ENCODE results near the gene GATM. TPM values are rescaled to one million over a fixed set of nuclear protein-coding genes. Genes with fewer than 3 reads are reported as not detected.
"Not testable (repeated sequence)": the region's sequence is repeated elsewhere in the genome, so short reads cannot be mapped to it uniquely, and the experiment has no call there.

Gene GATM
- total RNA-seq, 1 donor from 2014 or later = 0.26 TPM

DNA sequence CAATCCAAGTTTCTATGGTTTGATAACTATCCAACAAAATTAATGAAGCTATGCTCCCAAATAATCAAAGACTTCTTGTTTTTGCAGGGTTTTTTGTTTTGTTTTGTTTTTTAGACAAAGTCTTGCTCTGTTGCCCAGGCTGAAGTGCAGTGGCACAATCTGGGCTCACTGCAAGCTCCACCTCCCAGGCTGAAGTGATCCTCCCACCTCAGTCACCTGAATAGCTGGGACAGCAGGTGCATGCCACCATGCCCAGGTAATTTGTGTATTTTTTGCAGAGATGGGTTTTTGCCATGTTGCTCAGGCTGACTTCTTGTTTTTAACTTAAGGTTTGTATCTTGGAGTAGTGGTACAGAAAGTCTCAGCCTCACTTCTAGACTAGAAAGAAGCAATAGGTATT, 11.0 kb upstream of the GATM start:
- DNase-seq (ENCODE audit: low read depth in 2 of 2) = no peak

DNA sequence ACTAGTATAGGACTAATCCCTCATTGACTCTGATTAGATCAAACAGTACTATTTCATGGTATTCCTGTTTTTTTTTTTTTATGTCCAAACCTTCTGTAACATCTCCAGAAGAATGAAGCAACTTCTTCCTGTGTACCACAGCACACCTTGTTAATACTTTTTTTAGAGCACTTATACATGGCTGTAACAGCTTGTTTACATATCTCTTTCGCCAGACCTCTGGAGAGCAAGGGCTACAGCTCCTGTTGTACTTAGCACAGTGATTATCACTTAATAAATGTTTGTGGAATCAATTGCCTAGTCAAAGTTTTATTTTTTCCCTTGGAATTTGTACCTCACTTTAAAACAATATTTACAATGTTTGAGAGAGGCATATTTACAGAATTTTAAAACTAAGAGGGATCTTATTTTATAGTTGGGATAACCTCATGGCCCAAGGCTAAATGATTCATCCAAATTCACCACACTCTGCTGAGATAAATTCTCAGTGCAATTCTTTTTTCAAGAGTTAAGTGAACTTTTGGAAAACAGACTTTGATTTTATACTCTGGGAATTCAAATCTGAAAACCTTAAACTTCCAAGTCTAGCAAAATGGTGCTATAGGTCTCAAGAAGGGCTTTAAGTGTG, 9.2 kb upstream of the GATM start:
- no peak for DNase-seq (ENCODE audit: low read depth in 2 of 2)

DNA sequence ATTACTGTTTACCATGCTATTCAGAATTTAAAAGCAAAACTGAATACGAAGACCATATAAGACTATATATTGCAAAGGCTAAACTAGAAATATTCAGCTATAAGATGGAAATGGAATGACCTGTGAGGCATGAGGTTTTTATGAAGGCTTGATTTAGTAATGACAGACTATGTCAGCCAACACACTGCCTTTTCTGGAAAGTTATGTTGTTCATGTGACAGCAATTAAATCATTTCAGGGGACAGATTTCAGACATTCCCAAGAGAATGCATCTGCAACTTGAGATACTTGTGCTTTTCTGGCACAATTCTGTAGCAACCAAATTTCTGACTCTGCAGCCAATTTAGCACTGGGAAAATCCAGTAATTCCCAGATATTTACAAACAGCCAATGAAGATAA, 8.6 kb upstream of the GATM start:
- DNase-seq (ENCODE audit: low read depth in 2 of 2) = no peak

DNA sequence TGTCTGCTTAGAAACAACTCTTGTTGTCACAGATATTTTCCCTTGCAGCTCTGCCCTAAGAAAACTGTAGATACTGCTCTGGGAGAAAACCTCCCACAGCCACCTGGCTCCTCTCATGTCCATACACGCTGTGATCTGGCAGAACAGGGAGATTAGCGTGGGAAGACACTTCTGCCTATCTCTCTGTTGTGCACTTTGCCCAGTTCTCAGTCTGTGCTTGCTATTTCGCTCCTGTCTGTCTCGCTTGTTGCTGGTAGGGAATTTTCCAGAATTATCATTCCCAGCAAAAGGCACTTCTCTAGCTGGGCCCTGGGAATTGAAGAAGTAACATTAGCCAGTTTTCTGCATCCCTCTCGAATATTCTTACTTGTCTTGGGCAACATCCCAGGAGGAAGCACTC, 8.1 kb upstream of the GATM start:
- no peak for DNase-seq (ENCODE audit: low read depth in 2 of 2)

DNA sequence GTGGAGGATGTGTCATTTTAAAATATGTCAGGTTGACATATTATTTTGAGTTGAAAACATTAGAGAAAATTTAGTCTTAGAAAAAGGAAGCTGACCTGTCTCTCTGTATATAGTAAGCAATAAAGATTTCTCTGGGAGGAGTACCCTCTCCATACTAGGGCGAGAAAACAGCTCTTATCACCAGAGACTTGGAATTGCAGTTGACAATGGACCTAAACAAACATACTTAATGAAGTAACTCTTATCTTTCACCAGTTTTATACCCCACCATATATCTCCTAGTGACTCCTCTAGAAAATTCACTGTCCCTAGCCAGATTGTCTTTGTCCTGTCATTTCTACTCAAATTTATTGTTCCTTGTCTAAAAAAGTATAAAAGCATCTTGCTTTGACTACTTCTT, 7.2 kb upstream of the GATM start:
- DNase-seq (ENCODE audit: low read depth in 2 of 2) = no peak

DNA sequence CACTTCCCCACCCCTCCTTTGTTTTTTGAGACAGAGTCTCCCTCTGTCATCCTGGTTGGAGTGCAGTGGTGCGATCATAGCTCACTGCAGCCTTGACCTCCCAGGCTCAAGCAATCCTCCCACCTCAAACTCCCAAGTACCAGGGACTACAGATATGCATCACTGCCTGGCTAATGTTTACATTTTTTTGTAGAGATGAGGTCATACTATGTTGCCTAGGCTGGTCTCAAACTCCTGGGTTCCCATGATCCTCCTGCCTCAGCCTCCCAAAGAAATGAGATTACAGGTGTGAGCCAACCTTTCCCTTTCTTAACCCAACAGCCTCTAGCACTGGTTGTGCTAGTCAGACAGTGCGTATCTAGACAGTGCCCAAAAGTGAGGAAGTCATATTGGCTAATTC, 6.4 kb upstream of the GATM start:
- no peak for DNase-seq (ENCODE audit: low read depth in 2 of 2)

DNA sequence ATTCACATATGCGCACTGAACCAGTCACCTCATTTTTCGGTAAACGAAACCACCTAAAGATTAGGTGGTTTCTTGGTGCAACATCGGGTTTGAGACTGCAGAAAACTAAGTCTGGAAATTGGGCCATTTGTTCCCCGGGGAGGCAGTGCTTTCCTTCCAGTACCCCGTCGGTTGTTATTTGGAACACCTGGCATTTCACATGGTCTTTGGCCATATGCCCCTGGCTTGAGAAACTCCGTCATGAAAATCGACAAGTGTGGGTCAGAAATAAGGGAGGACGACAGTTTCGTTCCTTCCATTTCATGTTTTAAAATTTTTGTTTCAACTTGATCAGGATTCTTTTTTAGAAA, 544 bp upstream of the GATM start:
- no peak for DNase-seq (ENCODE audit: low read depth in 2 of 2)

DNA sequence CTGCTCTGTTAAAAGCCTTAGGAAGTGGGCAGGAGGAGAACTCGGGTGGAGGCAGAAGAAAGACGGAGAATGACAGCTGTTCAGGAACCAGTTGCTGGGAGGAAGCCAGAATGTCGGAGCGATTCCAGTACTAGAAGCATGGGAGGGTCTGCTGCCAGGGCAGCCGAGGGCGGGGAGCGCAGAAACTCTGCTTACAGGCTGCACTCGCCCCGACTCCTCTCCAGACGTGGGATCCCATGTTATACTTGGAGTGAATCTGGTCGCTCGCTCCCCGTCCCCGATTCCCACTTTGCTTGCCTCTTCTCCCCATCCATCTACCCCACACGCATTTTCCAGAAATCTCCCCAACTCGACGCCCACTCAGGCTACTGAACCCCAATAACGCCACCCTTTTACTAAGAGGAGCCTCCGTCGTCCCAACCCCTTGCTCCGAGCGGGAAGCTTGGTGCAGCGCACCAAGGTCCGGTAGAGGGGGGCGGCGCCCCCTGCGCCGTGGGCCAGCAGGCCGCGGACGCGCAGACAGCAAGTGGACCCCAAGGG, 665 bp downstream of the GATM start:
- peak in 1 of 2 donors; percentile 2 for DNase-seq (ENCODE audit: low read depth in 2 of 2)

DNA sequence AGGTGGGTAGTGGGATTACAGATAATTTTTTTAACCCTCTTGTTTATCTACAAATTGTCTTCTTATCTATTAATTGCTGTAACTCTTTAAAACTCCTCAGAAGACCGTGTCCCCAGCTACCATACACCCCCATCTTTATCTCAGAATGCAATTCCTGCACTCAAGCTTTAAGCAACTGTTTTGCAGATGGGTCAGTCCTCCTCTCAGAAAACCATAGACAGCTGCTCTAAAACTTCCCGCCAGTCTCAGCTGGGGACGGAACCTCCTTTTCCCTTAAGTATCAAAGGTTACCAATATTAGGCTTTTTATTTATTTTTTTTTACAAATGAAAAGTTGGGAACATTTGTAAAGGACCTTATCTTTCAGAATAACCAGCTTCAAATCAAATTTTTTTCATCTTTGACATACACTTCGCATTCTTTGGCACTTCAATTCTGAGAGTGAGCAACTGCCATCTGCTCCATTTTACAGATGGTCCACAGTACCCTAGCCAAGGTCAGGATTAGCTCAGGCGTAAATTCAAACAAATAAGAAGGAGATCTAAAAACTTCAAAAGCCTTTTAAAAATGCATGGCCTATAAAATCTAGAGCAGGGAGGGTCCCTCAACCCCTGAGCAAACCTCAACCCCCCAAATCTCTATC, 1.3 kb downstream of the GATM start:
- DNase-seq (ENCODE audit: low read depth in 2 of 2) = no peak

DNA sequence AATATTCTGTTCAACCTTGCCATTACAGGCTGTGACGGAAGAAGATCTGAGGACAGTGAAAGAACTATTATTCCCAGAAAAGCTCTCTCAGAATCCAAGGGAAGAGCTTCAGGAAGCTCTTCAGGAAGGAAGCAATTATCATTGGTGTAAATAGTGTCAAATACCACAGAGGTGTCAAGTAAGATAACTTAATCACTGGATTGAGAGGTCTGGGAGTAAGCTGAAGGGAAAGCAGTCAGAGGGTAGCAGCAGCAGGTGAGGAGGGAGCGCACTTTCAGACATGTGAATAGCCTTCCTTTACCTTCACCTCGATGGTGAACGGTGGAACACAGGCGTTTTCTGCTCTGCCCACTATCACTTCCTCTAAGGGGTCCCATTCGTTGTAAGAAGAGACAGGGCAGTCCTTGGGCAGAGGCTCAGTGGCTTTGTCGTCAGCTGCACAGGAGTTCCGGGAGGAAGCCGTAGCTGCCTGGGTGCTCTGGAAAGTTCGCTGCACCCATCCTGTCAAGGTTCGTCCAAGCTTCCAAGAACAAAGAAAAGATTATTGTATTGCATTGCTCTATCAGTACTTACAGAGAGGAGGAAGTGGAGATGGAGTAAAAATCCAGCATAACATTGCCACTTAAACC, 1.9 kb downstream of the GATM start:
- DNase-seq (ENCODE audit: low read depth in 2 of 2) = no peak

DNA sequence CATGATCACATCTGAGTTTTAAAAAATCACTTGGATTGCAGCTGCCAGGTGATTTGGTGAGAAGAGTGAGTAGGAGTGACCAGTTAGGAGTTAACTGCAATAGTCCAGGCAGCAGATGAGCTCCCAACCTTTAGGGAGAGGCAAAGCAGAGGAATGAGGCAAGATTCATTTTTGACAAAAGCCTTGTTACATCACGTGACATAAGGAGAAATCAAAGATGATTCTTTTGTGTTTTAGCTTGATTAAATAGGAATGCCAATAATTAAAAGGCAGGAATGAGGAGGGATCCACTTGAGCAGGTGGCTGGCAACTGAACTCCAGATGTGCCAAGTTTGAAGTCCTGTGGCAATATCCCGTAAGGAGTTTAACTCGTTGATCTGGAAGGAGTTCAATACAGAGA, 2.5 kb downstream of the GATM start:
- no peak for DNase-seq (ENCODE audit: low read depth in 2 of 2)

DNA sequence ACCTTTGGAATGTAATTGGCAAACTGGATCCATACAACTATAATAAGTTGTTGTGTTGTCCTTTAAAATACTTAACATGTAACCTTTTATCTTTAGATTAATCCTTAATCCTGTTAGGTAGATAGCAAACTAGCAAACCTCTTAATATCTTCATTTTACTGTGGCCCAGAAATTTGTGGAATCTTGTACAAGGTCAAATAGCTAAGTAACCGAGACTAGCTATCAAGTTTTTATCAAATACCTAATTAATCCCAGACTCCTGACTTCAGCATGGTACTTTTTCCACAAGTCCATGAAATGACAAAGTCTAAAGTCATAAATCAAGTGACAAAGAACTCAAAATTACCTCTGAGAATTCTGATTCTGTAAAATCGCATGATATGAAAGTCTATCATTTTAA, 4.4 kb downstream of the GATM start:
- DNase-seq (ENCODE audit: low read depth in 2 of 2) = no peak

DNA sequence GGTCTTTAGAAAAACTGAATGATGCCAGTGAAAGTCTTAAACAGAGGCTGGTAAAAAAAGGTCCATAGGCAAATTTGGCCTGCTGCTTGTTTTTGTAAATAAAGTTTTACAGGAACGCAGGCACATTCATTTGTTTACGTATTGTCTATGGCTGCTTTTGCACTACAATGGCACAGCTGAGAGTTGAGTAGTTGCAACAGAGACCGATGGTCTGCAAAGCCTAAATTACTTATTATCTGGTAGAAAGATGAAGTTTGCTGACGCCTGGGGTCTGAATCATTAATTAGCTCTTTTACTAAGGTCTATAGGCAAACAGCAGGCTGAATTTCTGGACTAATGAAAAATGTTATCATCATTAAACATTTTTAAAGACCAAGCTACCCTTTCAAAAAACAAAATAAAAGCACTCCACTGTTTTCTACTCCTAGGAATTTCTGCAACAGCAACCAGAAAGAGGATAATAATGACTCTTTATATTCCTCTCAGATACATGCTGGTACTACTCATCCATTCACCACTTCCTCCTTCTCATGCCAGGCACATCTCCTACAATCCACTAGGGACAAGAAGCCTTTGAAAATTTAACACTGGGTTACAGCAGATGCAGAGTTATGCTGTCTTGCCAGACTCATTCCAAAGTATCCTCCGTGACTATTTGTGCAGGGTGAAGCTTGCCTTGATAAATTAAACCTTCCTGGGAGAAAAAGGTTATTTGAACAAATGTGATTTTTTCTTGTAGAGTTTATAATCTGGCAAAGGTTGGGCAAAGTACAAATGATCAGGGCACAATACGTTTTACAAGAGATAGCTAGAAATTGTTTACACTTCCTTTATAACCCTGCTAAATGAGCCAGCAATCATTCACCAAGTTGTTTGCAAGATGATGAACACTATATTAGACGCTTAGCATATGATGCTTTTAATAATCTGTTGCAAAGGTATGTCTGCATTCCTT, 6.0 kb downstream of the GATM start:
- DNase-seq (ENCODE audit: low read depth in 2 of 2) = no peak

DNA sequence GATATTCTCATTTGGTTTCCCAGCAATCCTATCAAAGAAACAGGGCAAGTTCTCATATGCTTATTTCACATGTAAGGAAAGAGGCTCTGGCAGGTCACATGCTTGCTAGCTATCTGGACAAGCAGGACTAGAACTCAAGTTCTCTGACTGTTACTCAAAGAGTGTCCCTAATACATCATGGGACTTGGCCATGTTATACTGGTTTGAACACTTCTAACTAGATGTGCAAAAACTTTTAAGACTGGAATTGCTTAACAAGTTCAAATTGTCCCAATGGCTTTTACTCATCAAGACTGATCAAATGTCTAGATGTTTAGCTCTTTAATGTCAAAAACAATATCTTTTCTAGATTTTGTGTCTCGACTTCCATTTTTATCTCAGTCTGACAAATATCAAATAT, 6.8 kb downstream of the GATM start:
- DNase-seq (ENCODE audit: low read depth in 2 of 2) = no peak

DNA sequence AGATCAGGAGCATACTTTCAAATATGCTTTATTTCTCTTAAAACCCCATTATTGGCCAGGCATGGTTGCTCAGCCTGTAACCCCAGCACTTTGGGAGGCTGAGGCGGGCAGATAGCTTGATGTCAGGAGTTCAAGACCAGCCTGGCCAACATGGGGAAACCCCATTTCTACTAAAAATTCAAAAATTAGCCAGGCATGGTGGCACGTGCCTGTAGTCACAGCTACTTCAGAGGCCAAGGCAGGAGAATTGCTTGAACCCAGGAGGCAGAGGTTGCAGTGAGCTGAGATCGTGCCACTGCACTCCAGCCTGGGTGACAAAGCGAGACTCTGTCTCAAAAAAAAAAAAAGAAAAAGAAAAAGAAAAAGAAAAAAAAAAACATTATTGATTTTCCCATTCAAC, 8.3 kb downstream of the GATM start:
- not testable (repeated sequence) for DNase-seq (ENCODE audit: low read depth in 2 of 2)

DNA sequence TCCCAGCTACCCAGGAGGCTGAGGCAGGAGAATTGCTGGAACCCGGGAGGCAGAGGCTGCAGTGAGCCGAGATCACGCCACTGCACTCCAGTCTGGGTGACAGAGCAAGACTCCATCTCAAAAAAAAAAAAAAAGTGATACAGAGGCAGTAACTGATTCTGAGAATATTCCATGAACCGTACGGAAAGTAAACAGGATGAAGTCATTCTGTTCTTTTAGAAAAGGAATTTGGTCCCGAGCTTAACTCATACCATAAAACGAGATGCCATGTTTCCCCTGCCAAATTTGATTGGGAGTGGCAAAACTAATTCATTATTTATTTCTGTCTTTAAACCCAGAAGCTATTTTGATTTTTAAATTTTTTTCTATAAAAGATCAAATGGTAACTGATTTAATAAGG, 11.1 kb downstream of the GATM start:
- not testable (repeated sequence) for DNase-seq (ENCODE audit: low read depth in 2 of 2)

DNA sequence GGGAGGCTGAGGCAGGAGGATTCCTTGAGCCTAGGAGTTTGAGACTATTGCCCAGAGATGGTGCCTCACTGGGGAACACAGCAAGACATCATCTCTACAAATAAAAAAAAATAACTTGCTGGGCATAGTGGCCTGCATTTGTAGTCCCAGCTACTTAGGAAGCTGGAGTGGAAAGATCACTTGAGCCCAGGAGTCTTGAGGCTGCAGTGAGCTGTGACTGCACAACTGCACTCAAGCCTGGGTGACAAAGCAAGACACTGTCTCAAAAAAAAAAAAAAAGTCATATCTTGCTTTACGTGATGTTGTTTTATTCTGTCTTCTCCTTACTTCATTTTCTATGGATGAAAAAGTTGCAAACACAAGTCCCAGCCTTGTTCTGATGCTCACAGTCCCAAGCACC, 14.1 kb downstream of the GATM start:
- DNase-seq (ENCODE audit: low read depth in 2 of 2) = no peak

DNA sequence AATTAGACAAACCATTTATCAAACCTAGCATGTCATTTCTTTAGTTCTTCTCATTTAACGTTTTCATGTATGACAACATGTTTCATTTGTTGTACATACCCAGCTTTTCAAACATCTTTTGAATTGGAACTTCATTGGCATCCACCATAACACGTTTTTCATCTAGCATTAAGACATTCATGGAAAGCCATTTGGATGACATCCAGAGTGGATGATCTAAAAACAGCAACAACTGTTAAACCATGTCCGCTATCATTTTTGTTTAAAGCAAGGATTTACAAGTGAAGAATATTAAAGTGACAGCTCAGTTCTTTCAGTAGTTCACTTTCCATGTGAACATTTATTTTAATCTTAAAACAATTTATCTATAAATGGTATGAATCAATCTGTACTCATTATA, 14.5 kb downstream of the GATM start:
- no peak for DNase-seq (ENCODE audit: low read depth in 2 of 2)

DNA sequence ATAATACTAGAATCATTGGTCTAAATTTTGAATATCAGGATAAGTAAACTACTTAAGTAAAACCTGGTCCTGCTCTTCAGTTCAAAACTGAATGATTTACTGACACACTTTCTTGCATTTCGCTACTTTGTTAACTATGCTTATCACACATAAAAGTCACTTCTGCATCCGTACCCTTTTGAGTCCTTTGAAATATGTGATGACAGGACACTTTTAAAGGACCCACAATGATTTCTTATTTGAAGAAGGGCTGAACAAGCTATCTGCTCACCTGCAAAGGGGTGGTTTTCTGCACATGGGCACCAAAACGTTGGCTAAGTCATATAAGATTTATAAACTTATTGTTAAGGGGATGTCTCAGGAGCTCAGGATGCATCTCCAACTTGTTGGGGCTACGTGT, 15.0 kb downstream of the GATM start:
- no peak for DNase-seq (ENCODE audit: low read depth in 2 of 2)

DNA sequence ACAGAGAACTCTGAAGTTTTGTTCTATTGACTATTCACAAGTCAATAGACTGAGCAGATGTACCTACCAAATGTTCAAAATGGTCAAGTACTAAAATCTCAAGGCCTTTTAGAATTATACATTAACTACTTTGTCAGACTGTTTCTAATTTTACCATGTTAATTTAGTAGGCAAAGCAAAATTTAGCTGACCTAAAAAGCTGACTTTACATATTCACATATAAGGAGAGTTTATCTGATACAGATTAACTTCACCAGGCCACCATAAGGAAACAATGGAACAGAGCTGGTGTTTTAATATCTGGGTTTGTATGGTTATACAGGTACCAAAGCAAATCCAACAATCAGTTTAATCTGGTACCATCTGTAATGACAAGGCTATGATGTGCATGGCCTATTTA, 15.9 kb downstream of the GATM start:
- no peak for DNase-seq (ENCODE audit: low read depth in 2 of 2)

DNA sequence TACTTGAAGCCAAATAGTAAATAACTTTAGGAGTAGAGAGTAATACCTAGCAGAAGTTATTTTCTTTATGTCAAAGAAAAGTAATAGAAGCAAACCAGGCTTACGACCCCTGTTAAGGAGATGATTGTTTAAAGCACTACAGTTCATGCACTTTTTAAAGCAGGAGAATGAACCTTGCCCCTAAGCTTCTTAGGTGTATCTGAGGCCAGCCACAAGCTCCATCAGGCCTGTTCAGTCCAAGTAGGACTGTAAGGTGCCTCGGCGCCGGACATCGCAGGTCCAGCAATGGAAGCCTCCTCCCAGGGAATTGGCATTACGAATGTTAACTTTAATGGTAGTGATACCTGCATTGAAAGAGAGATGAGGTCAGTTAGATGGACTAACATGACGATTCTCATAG, 16.5 kb downstream of the GATM start:
- no peak for DNase-seq (ENCODE audit: low read depth in 2 of 2)

DNA sequence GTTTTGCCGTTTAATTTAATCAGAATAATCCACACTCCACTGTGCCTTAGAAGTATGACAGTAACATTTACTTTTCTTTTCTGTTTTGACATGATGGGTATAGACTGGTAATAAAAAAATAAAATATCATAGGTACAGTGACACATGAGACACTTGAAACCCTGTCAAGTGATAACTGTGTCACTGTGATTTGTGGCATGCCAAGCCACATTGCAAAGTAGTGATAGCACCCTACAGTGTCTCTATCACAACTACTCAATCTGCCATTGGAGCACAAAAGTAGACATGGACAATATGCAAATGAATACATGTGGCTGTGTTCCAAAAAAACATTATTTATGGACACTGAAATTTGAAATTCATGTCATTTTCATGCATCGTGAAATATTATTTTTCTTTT, 22.5 kb downstream of the GATM start:
- no peak for DNase-seq (ENCODE audit: low read depth in 2 of 2)
